ENCODE data around the gene GSDMA. TPM values are rescaled to one million over a fixed set of nuclear protein-coding genes. Genes with fewer than 3 reads are reported as not detected.

The GSDMA gene
- total RNA-seq, 2 donors from 2014 or later, result 0.17 to 0.90 TPM

DNA sequence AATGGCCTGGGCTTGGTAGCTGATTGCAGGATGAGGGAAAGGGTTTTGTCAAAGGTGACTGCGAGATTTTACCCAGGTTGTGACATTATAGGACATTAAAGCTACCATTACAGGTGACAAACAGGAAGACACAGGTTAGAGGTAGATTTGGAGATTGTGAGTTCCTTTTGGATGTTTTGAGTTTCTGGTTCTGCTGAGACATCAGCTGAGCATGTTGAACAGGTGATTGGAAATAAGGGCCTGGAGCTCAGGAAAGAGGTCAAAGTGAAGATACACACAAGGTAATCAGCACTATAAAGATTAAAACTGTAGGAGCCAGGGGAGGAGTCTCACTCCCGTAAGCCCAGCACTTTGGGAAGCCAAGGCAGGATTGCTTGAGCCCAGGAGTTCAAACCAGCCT, 6.0 kb downstream of the GSDMA start:
- no peaks in the 10 kb centered on the region for H3K27me3 ChIP-seq
- H3K9ac ChIP-seq (ENCODE audit: low read depth in 2 of 2, low read length in 2 of 2), result no peak overlapping the region
- no peak for DNase-seq
- H3K36me3 ChIP-seq, result no peaks in the 10 kb centered on the region
- TF ChIP-seq, protein P1, sequence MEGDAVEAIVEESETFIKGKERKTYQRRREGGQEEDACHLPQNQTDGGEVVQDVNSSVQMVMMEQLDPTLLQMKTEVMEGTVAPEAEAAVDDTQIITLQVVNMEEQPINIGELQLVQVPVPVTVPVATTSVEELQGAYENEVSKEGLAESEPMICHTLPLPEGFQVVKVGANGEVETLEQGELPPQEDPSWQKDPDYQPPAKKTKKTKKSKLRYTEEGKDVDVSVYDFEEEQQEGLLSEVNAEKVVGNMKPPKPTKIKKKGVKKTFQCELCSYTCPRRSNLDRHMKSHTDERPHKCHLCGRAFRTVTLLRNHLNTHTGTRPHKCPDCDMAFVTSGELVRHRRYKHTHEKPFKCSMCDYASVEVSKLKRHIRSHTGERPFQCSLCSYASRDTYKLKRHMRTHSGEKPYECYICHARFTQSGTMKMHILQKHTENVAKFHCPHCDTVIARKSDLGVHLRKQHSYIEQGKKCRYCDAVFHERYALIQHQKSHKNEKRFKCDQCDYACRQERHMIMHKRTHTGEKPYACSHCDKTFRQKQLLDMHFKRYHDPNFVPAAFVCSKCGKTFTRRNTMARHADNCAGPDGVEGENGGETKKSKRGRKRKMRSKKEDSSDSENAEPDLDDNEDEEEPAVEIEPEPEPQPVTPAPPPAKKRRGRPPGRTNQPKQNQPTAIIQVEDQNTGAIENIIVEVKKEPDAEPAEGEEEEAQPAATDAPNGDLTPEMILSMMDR (IDR thresholded peaks at IDR 0.05), result no peak
- H3K4me3 ChIP-seq, result no peak overlapping the region
- no peaks in the 10 kb centered on the region for H3K9me3 ChIP-seq
- intact Hi-C loops (cut with DNase I), result no loop called here
- peaks cover 5% of the 10 kb centered on the region for H3K4me1 ChIP-seq
- H3K27ac ChIP-seq, result no peak overlapping the region

DNA sequence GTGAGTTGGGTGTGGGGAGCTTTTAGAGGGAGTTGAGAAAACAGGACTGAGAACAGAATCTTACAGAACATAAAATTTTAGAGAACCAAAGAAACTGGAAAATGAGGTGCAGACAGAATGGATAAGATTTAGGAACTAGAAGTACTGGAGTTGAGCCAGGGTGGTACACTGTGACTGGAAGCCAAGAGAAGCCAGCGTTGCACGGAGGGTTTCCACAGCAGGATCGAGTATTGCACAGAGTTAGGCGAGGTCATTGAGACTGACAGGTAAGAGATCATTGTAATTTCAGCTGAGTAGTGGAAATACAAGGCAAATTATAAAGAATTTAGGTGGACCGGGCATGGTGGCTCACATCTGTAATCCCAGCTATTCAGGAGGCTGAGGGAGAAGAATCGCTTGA, 6.6 kb downstream of the GSDMA start:
- intact Hi-C loops (cut with DNase I), result no loop called here
- no peak overlapping the region for H3K27ac ChIP-seq
- H3K4me1 ChIP-seq, result peaks cover 5% of the 10 kb centered on the region
- no peak for DNase-seq
- TF ChIP-seq, protein P1 (IDR thresholded peaks at IDR 0.05), result no peak
- H3K9me3 ChIP-seq, result no peaks in the 10 kb centered on the region
- no peak overlapping the region for H3K4me3 ChIP-seq
- no peak overlapping the region for H3K9ac ChIP-seq (ENCODE audit: low read depth in 2 of 2, low read length in 2 of 2)
- H3K27me3 ChIP-seq, result no peaks in the 10 kb centered on the region
- H3K36me3 ChIP-seq, result no peaks in the 10 kb centered on the region

DNA sequence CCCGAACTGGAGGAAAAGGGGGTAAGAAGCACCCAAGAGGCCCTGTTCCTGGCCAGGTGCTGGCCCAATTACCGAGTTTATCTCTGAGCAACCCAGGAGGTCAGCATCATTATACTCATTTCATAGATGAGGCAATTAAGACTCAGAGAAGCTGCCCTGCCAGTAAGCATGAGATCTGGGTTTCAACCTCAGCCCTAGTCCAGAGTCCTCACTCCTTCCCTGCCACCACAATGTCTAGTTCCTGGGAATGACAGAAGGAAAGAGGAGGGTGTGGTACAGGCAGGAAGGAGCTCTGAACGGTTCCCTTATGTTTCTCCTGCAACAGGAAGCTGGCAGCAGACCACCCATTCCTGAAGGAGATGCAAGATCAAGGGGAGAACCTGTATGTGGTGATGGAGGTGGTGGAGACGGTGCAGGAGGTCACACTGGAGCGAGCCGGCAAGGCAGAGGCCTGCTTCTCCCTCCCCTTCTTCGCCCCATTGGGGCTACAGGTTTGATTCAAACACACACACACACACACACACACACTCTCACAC, 7.4 kb downstream of the GSDMA start:
- H3K4me1 ChIP-seq, result peaks cover 5% of the 10 kb centered on the region
- H3K4me3 ChIP-seq, result no peak overlapping the region
- H3K9ac ChIP-seq (ENCODE audit: low read depth in 2 of 2, low read length in 2 of 2), result no peak overlapping the region
- TF ChIP-seq, protein P1 (IDR thresholded peaks at IDR 0.05), result no peak
- peak overlapping the region; percentile 27 for H3K27ac ChIP-seq
- intact Hi-C loops (cut with DNase I), result no loop called here
- no peaks in the 10 kb centered on the region for H3K36me3 ChIP-seq
- H3K9me3 ChIP-seq, result no peaks in the 10 kb centered on the region
- no peaks in the 10 kb centered on the region for H3K27me3 ChIP-seq
- DNase-seq, result peak; percentile 52

DNA sequence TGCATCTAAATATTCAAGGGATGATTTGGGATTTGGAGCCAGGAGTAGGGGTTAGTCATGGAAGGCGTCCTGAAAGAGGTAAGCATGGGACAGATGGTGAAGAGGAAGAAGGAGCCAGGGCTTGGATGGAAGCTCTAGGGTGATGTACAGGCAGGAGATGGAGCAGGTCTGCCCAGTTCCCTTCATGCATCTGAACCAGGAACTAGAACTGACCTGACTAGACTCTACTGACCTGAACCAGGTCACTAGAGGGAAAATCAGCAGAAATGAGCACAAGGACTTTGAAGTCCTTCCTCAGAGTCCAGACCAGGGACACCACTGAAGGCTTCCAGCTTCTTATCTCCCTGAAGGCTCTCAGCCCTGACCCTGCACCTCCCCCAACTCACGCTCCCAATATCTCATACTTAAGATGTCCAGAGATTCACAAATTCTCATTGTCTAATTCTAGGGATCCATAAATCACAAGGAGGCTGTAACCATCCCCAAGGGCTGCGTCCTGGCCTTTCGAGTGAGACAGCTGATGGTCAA, 8.3 kb downstream of the GSDMA start:
- peaks cover 5% of the 10 kb centered on the region for H3K4me1 ChIP-seq
- no peak for DNase-seq
- no peaks in the 10 kb centered on the region for H3K9me3 ChIP-seq
- H3K27ac ChIP-seq, result no peak overlapping the region
- TF ChIP-seq, protein P1 (IDR thresholded peaks at IDR 0.05), result no peak
- H3K9ac ChIP-seq (ENCODE audit: low read depth in 2 of 2, low read length in 2 of 2), result no peak overlapping the region
- no peaks in the 10 kb centered on the region for H3K27me3 ChIP-seq
- intact Hi-C loops (cut with DNase I), result no loop called here
- no peaks in the 10 kb centered on the region for H3K36me3 ChIP-seq
- no peak overlapping the region for H3K4me3 ChIP-seq

DNA sequence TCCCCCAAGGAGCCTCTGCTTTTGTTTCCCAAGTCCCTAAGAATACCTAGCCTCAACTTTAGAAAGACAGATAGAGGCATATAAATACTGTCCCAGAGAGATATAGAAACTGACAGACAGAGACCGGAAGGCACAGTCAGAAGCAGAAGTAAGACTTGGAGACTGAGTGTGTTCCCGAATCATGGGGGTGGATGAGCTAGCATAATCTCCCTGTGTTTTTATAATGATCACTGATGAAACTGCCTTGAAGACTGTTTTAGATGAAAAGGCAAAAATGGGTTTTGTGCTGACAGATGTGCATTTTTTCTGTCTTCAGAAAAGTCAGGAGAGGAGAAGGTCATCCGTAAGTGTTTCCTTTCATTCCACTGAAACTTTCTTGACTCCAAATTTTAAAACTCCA, 9.5 kb downstream of the GSDMA start:
- Histone ChIP-seq H3K27me3 (no peaks in the 10 kb centered on the region), H3K9ac (ENCODE audit: low read depth in 2 of 2, low read length in 2 of 2) (no peak overlapping the region), H3K27ac (no peak overlapping the region), H3K36me3 (no peaks in the 10 kb centered on the region), H3K4me3 (no peak overlapping the region), H3K4me1 (peaks cover 5% of the 10 kb centered on the region), H3K9me3 (no peaks in the 10 kb centered on the region)
- no peak for DNase-seq
- intact Hi-C loops (cut with DNase I), result no loop called here
- TF ChIP-seq, protein P1 (IDR thresholded peaks at IDR 0.05), result no peak
